Astrocyte of the cerebellum (primary cell): ENCODE data around the gene MTMR2.

ENCODE experiments used
- DNase-seq: peaks from one replicate; pipeline ENCODE4 v3.0.0-alpha.2; 2011; ENCODE audit warnings: low read depth
- H3K4me3 ChIP-seq: 2 replicates; pipeline ENCODE4 v1.5.1; 2011; ENCODE audit warnings: mild to moderate bottlenecking, low read depth, low read length, moderate library complexity
- CTCF ChIP-seq: IDR thresholded peaks from 2 replicates; pipeline ENCODE4 v1.5.1; 2012; ENCODE audit warnings: low read length, low read depth, moderate library complexity, mild to moderate bottlenecking; ENCODE audit errors: missing control alignments
- in situ Hi-C: cut with HindIII; loops from 2 replicates; pipeline ENCODE4 v1.10.0; 2017; ENCODE audit warnings: low sequenced_read_pairs

MTMR2 gene

GRCh38 chr11:95926726-95927125 lies 2.8 kb upstream of the MTMR2 start:
- no peak for TF ChIP-seq CTCF
- in situ Hi-C loops = no loop called here
- H3K4me3 ChIP-seq = no peak overlapping the region
- DNase-seq = no peak

- peak overlapping the region; percentile 90 for H3K4me3 ChIP-seq
- DNase-seq = no peak
- no peak for TF ChIP-seq CTCF
- in situ Hi-C loops = no loop called here
These were observed 1.1 kb upstream of the MTMR2 start for GRCh38 chr11:95925011-95925410.

GRCh38 chr11:95924414-95924760 lies 480 bp upstream of the MTMR2 start:
- H3K4me3 ChIP-seq = peak overlapping the region; percentile 90
- DNase-seq = peak; percentile 18
- no peak for TF ChIP-seq CTCF
- in situ Hi-C loops = no loop called here

GRCh38 chr11:95923439-95923727 lies 524 bp downstream of the MTMR2 start:
- no peak for DNase-seq

GRCh38 chr11:95922536-95923438 lies 1.1 kb downstream of the MTMR2 start:
- in situ Hi-C loops = no loop called here
- no peak for TF ChIP-seq CTCF
- H3K4me3 ChIP-seq = peak overlapping the region; percentile 90
- DNase-seq = no peak

More at GRCh38 chr11:95923439-95923727, 524 bp downstream of the MTMR2 start:
- in situ Hi-C loops = no loop called here
- TF ChIP-seq CTCF = no peak
- peak overlapping the region; percentile 90 for H3K4me3 ChIP-seq

- DNase-seq = no peak
- in situ Hi-C loops = no loop called here
These were observed 1.8 kb downstream of the MTMR2 start for GRCh38 chr11:95922099-95922498.

More at GRCh38 chr11:95922099-95922498, 1.8 kb downstream of the MTMR2 start:
- TF ChIP-seq CTCF = no peak
- H3K4me3 ChIP-seq = no peak overlapping the region
